T-helper 1 cell treated with Interleukin-12 subunit alpha and Interleukin-12 subunit beta and Interleukin-4 antibody, amounts not matched to agents 30 μg/mL and 1 μg/mL, for 36 hours (primary cell): ENCODE data around the gene EHMT2.

Source experiments
- H3K27ac Mint-ChIP-seq: one replicate; pipeline ENCODE4 v1.8.0; 2021; ENCODE audit warnings: mild to moderate bottlenecking, mixed read lengths
- H3K27me3 Mint-ChIP-seq: one replicate; pipeline ENCODE4 v1.8.0; 2021; ENCODE audit warnings: low read depth, mixed read lengths
- H3K36me3 Mint-ChIP-seq: one replicate; pipeline ENCODE4 v1.8.0; 2021; ENCODE audit warnings: low read depth, mixed read lengths
- H3K4me1 Mint-ChIP-seq: one replicate; pipeline ENCODE4 v1.8.0; 2021; ENCODE audit warnings: low read depth, mixed read lengths
- H3K4me3 Mint-ChIP-seq: one replicate; pipeline ENCODE4 v1.8.0; 2021; ENCODE audit warnings: mild to moderate bottlenecking, moderate library complexity, mixed read lengths
- H3K9me3 Mint-ChIP-seq: one replicate; pipeline ENCODE4 v1.8.0; 2021; ENCODE audit warnings: mixed read lengths

EHMT2 gene

GRCh38 chr6:31888276-31889258 lies 8.9 kb downstream of the EHMT2 start:
- Mint-ChIP-seq H3K27me3 (no peaks in the 10 kb centered on the region), H3K4me1 (no peaks in the 10 kb centered on the region), H3K27ac (no peak overlapping the region), H3K4me3 (no peak overlapping the region), H3K9me3 (no peaks in the 10 kb centered on the region), H3K36me3 (peaks cover 25% of the 10 kb centered on the region)

- peaks cover 26% of the 10 kb centered on the region for H3K36me3 Mint-ChIP-seq
Measured at GRCh38 chr6:31887173-31888007, 10.1 kb downstream of the EHMT2 start.

GRCh38 chr6:31886541-31886991 lies 10.9 kb downstream of the EHMT2 start:
- no peak overlapping the region for H3K27ac Mint-ChIP-seq
- H3K4me3 Mint-ChIP-seq, result no peak overlapping the region

More at GRCh38 chr6:31887173-31888007, 10.1 kb downstream of the EHMT2 start:
- no peak overlapping the region for H3K4me3 Mint-ChIP-seq
- no peaks in the 10 kb centered on the region for H3K4me1 Mint-ChIP-seq
- no peak overlapping the region for H3K27ac Mint-ChIP-seq
- H3K27me3 Mint-ChIP-seq, result no peaks in the 10 kb centered on the region
- H3K9me3 Mint-ChIP-seq, result no peaks in the 10 kb centered on the region

GRCh38 chr6:31884528-31885035 lies 12.9 kb downstream of the EHMT2 start:
- Mint-ChIP-seq H3K4me1 (no peaks in the 10 kb centered on the region), H3K4me3 (no peak overlapping the region), H3K27me3 (no peaks in the 10 kb centered on the region), H3K27ac (no peak overlapping the region), H3K9me3 (no peaks in the 10 kb centered on the region), H3K36me3 (peaks cover 36% of the 10 kb centered on the region)

More at GRCh38 chr6:31886541-31886991, 10.9 kb downstream of the EHMT2 start:
- no peaks in the 10 kb centered on the region for H3K9me3 Mint-ChIP-seq
- H3K4me1 Mint-ChIP-seq, result no peaks in the 10 kb centered on the region
- peaks cover 26% of the 10 kb centered on the region for H3K36me3 Mint-ChIP-seq
- H3K27me3 Mint-ChIP-seq, result no peaks in the 10 kb centered on the region

GRCh38 chr6:31883676-31884075 lies 13.8 kb downstream of the EHMT2 start:
- no peaks in the 10 kb centered on the region for H3K9me3 Mint-ChIP-seq
- H3K36me3 Mint-ChIP-seq, result peaks cover 35% of the 10 kb centered on the region

GRCh38 chr6:31882344-31882743 lies 15.2 kb downstream of the EHMT2 start:
- no peaks in the 10 kb centered on the region for H3K9me3 Mint-ChIP-seq
- H3K4me3 Mint-ChIP-seq, result no peak overlapping the region
- no peaks in the 10 kb centered on the region for H3K4me1 Mint-ChIP-seq
- no peak overlapping the region for H3K27ac Mint-ChIP-seq
- H3K36me3 Mint-ChIP-seq, result peaks cover 33% of the 10 kb centered on the region
- no peaks in the 10 kb centered on the region for H3K27me3 Mint-ChIP-seq

More at GRCh38 chr6:31883676-31884075, 13.8 kb downstream of the EHMT2 start:
- Mint-ChIP-seq H3K27me3 (no peaks in the 10 kb centered on the region), H3K4me1 (no peaks in the 10 kb centered on the region), H3K4me3 (no peak overlapping the region), H3K27ac (no peak overlapping the region)

GRCh38 chr6:31881136-31881859 lies 16.2 kb downstream of the EHMT2 start:
- Mint-ChIP-seq H3K27ac (no peak overlapping the region), H3K4me3 (no peak overlapping the region), H3K9me3 (no peaks in the 10 kb centered on the region), H3K4me1 (no peaks in the 10 kb centered on the region), H3K36me3 (peaks cover 33% of the 10 kb centered on the region), H3K27me3 (no peaks in the 10 kb centered on the region)

GRCh38 chr6:31880616-31881015 lies 16.9 kb downstream of the EHMT2 start:
- Mint-ChIP-seq H3K4me3 (no peak overlapping the region), H3K36me3 (peaks cover 29% of the 10 kb centered on the region), H3K4me1 (peaks cover 2% of the 10 kb centered on the region), H3K27me3 (no peaks in the 10 kb centered on the region), H3K9me3 (no peaks in the 10 kb centered on the region), H3K27ac (no peak overlapping the region)

GRCh38 chr6:31879901-31880300 lies 17.6 kb downstream of the EHMT2 start:
- H3K9me3 Mint-ChIP-seq, result no peaks in the 10 kb centered on the region
- no peak overlapping the region for H3K4me3 Mint-ChIP-seq
- peaks cover 29% of the 10 kb centered on the region for H3K36me3 Mint-ChIP-seq
- H3K27me3 Mint-ChIP-seq, result no peaks in the 10 kb centered on the region
- no peak overlapping the region for H3K27ac Mint-ChIP-seq
- H3K4me1 Mint-ChIP-seq, result peaks cover 2% of the 10 kb centered on the region

- no peaks in the 10 kb centered on the region for H3K9me3 Mint-ChIP-seq
- H3K27me3 Mint-ChIP-seq, result no peaks in the 10 kb centered on the region
- H3K27ac Mint-ChIP-seq, result no peak overlapping the region
Measured at GRCh38 chr6:31879143-31879542, 18.4 kb downstream of the EHMT2 start.

GRCh38 chr6:31878726-31879125 lies 18.8 kb downstream of the EHMT2 start, which contains the start of gene SLC44A4:
Gene SLC44A4, minus strand, starts transcription at chr6:31878997. Its CDS starts 17 bp downstream, at chr6:31878980.
- Mint-ChIP-seq H3K36me3 (peaks cover 27% of the 10 kb centered on the region), H3K9me3 (no peaks in the 10 kb centered on the region), H3K27ac (no peak within 1 kb of the TSS), H3K27me3 (no peaks in the 10 kb centered on the region), H3K4me3 (no peak within 1 kb of the TSS), H3K4me1 (peaks cover 2% of the 10 kb centered on the region)

More at GRCh38 chr6:31879143-31879542, 18.4 kb downstream of the EHMT2 start:
- Mint-ChIP-seq H3K4me1 (peaks cover 2% of the 10 kb centered on the region), H3K4me3 (no peak overlapping the region), H3K36me3 (peaks cover 29% of the 10 kb centered on the region)

GRCh38 chr6:31878222-31878621 lies 19.3 kb downstream of the EHMT2 start:
- Mint-ChIP-seq H3K4me1 (peaks cover 2% of the 10 kb centered on the region), H3K27ac (no peak overlapping the region), H3K4me3 (no peak overlapping the region), H3K27me3 (no peaks in the 10 kb centered on the region), H3K9me3 (no peaks in the 10 kb centered on the region), H3K36me3 (peaks cover 22% of the 10 kb centered on the region)

- no peaks in the 10 kb centered on the region for H3K27me3 Mint-ChIP-seq
- no peaks in the 10 kb centered on the region for H3K9me3 Mint-ChIP-seq
- H3K27ac Mint-ChIP-seq, result no peak overlapping the region
- peaks cover 2% of the 10 kb centered on the region for H3K4me1 Mint-ChIP-seq
- no peak overlapping the region for H3K4me3 Mint-ChIP-seq
- H3K36me3 Mint-ChIP-seq, result peaks cover 21% of the 10 kb centered on the region
Measured at GRCh38 chr6:31877651-31878161, 19.8 kb downstream of the EHMT2 start.
